Ascending aorta (tissue), 2 donors: Measurements from ENCODE around the gene SEMA3G. TPM values are rescaled to one million over a fixed set of nuclear protein-coding genes. Genes with fewer than 3 reads are reported as not detected.

Experiments used
- DNase-seq, 2 donors: peaks; one replicate each; pipeline ENCODE4 v3.0.0-alpha.2; 2019; ENCODE audit warnings: low spot score in 2 of 2
- H3K27ac ChIP-seq, 2 donors: fragments of 200-600 bp; sonication (generic); one replicate each; pipeline ENCODE4 v1.5.1; 2016 to 2017; ENCODE audit warnings: mild to moderate bottlenecking in 1 of 2
- H3K27me3 ChIP-seq: fragments of 200-600 bp; sonication (generic); one replicate; pipeline ENCODE4 v1.5.1; 2017
- H3K36me3 ChIP-seq, 2 donors: fragments of 200-600 bp; sonication (generic); one replicate each; pipeline ENCODE4 v1.5.1; 2016
- H3K4me1 ChIP-seq, 2 donors: fragments of 200-600 bp; sonication (generic); one replicate each; pipeline ENCODE4 v1.5.1; 2016 to 2017; ENCODE audit warnings: mild to moderate bottlenecking in 1 of 2
- H3K4me3 ChIP-seq, 2 donors: fragments of 200-600 bp; sonication (generic); one replicate each; pipeline ENCODE4 v1.5.1; 2016 to 2017; ENCODE audit warnings: mild to moderate bottlenecking in 1 of 2
- H3K9me3 ChIP-seq, 2 donors: fragments of 200-600 bp; sonication (generic); one replicate each; pipeline ENCODE4 v1.5.1; 2016
- CTCF ChIP-seq, 3 experiments: fragments of 200-600 bp in 2 of 3; fragments of 450-650 bp in 1 of 3; sonication (generic) in 2 of 3; IDR thresholded peaks; one replicate each; pipeline ENCODE4 v1.5.1; 2016 to 2019; ENCODE audit warnings: antibody characterized with exemption in 3 of 3, mild to moderate bottlenecking in 1 of 3, moderate library complexity in 1 of 3
- intact Hi-C: fragments of 100-400 bp; cut with DNase I; formaldehyde crosslinking; loops from one replicate; pipeline ENCODE4 v1.15.1; 2023
- total RNA-seq: library from RNA; depleted of rRNA; stranded (reverse); fragments of >200 nt; gene quantifications from one replicate; pipeline ENCODE4 v1.1.0, GENCODE V29; 2016

SEMA3G gene
- total RNA-seq, 1 donor from 2014 or later, result 163 TPM

DNA sequence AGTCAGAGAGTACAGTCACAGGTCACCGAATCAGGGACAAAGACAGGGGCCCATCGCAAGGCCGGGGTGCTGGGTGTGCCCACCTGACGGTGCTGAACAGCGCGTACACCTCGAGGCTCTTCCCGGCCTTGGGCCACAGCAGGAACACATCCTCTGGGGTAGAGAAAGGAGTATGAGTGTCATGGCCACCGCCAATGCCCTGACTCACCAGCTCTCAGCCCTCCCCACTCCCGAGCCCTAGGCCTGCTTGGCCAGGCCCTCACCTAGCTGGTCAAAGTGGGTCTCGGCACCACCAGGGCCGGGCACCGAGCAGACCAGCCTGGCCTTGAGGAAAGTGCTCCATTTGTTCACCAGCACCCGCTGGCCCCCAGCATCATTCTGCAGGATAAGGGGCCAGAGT, 4.2 kb downstream of the SEMA3G start:
- Histone ChIP-seq H3K4me3 (no peak overlapping the region), H3K4me1 (peaks cover 0 to 2% of the 10 kb centered on the region in 2 donors), H3K9me3 (no peaks in the 10 kb centered on the region), H3K36me3 (no peaks in the 10 kb centered on the region), H3K27me3 (no peaks in the 10 kb centered on the region), H3K27ac (no peak overlapping the region)
- intact Hi-C loops, result no loop called here
- no peak for DNase-seq
- TF ChIP-seq CTCF (IDR thresholded peaks at IDR 0.05), result no peak

GRCh38 chr3:52440249-52440551, 4.7 kb downstream of the SEMA3G start:
- intact Hi-C loops, result no loop called here
- DNase-seq, result no peak
- H3K4me1 ChIP-seq, result peaks cover 0 to 2% of the 10 kb centered on the region in 2 donors

GRCh38 chr3:52439426-52440248, 5.3 kb downstream of the SEMA3G start:
- no peaks in the 10 kb centered on the region for H3K9me3 ChIP-seq
- no peak overlapping the region for H3K27ac ChIP-seq
- no peak for TF ChIP-seq CTCF (IDR thresholded peaks at IDR 0.05)
- intact Hi-C loops, result no loop called here
- H3K4me3 ChIP-seq, result no peak overlapping the region
- H3K4me1 ChIP-seq, result no peaks in the 10 kb centered on the region
- H3K27me3 ChIP-seq, result no peaks in the 10 kb centered on the region
- H3K36me3 ChIP-seq, result no peaks in the 10 kb centered on the region
- no peak for DNase-seq

More at GRCh38 chr3:52440249-52440551, 4.7 kb downstream of the SEMA3G start:
- Histone ChIP-seq H3K27ac (no peak overlapping the region), H3K4me3 (no peak overlapping the region), H3K9me3 (no peaks in the 10 kb centered on the region), H3K36me3 (no peaks in the 10 kb centered on the region), H3K27me3 (no peaks in the 10 kb centered on the region)
- no peak for TF ChIP-seq CTCF (IDR thresholded peaks at IDR 0.05)

GRCh38 chr3:52438579-52439425, 6.1 kb downstream of the SEMA3G start:
- no peak for TF ChIP-seq CTCF (IDR thresholded peaks at IDR 0.05)
- Histone ChIP-seq H3K9me3 (no peaks in the 10 kb centered on the region), H3K27ac (no peak overlapping the region), H3K36me3 (no peaks in the 10 kb centered on the region), H3K27me3 (no peaks in the 10 kb centered on the region), H3K4me3 (no peak overlapping the region), H3K4me1 (no peaks in the 10 kb centered on the region)
- no peak for DNase-seq
- intact Hi-C loops, result no loop called here

DNA sequence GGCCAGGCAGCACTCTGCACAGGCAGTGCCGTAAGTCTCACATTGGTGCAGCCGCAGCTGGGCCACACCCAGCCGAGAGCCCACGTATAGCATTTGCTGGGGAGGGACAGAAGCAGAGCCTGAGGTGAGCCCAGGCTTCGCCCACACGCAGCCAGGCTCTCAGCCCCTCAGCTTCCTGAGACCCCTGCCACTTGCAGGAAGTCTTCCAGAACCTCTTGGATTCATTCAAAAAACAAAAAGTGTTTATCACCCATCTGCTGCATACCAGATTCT, 6.9 kb downstream of the SEMA3G start:
- Histone ChIP-seq H3K27me3 (no peaks in the 10 kb centered on the region), H3K27ac (no peak overlapping the region), H3K4me3 (no peak overlapping the region), H3K9me3 (no peaks in the 10 kb centered on the region), H3K36me3 (no peaks in the 10 kb centered on the region), H3K4me1 (no peaks in the 10 kb centered on the region)
- intact Hi-C loops, result no loop called here
- DNase-seq, result no peak
- no peak for TF ChIP-seq CTCF (IDR thresholded peaks at IDR 0.05)
